8988T (cell line): Measurements from ENCODE around the gene REEP6.

ENCODE experiments used
- DNase-seq: peaks from one replicate; pipeline ENCODE4 v3.0.0; 2011

REEP6 gene

GRCh38 chr19:1491114-1491848 lies at the start of gene REEP6:
Gene REEP6 (plus strand): TSS chr19:1491181. CDS start chr19:1491270, 89 bp downstream.
- no peak for DNase-seq

GRCh38 chr19:1441677-1442438 lies 49.1 kb upstream of the REEP6 start:
- peak; percentile 38 for DNase-seq

GRCh38 chr19:1445185-1445931 lies 45.6 kb upstream of the REEP6 start:
- DNase-seq: peak; percentile 99

- peak; percentile 39 for DNase-seq
Observed at GRCh38 chr19:1445932-1446712, 44.9 kb upstream of the REEP6 start.

GRCh38 chr19:1446713-1447481 lies 44.1 kb upstream of the REEP6 start:
- DNase-seq: peak; percentile 88

GRCh38 chr19:1447504-1447903 lies 43.5 kb upstream of the REEP6 start:
- peak; percentile 63 for DNase-seq

GRCh38 chr19:1447944-1448343 lies 43.0 kb upstream of the REEP6 start:
- no peak for DNase-seq

- DNase-seq: no peak
Observed at GRCh38 chr19:1449467-1450442, 41.2 kb upstream of the REEP6 start, which contains the start of gene APC2. Gene APC2 (plus strand): TSS chr19:1450121. CDS start chr19:1453002, 2,881 bp downstream.

- no peak for DNase-seq
Observed at GRCh38 chr19:1450735-1451731, 39.9 kb upstream of the REEP6 start.

- no peak for DNase-seq
Observed at GRCh38 chr19:1451916-1452801, 38.8 kb upstream of the REEP6 start.

- DNase-seq: no peak
Observed at GRCh38 chr19:1452802-1453524, 38.0 kb upstream of the REEP6 start.

GRCh38 chr19:1453525-1454364 lies 37.2 kb upstream of the REEP6 start:
- DNase-seq: peak; percentile 91

- no peak for DNase-seq
Observed at GRCh38 chr19:1455002-1455335, 36.0 kb upstream of the REEP6 start.

GRCh38 chr19:1455336-1456120 lies 35.5 kb upstream of the REEP6 start:
- peak; percentile 95 for DNase-seq

- DNase-seq: no peak
Observed at GRCh38 chr19:1456121-1456900, 34.7 kb upstream of the REEP6 start.
